ENCODE measurements around the gene LDLRAD4. TPM values are rescaled to one million over a fixed set of nuclear protein-coding genes. Genes with fewer than 3 reads are reported as not detected.

The LDLRAD4 gene
- total RNA-seq, 1 experiment from 2014 or later, result 1.7 TPM

- no peaks in the 10 kb centered on the region for H3K4me1 ChIP-seq (replicated peaks; ENCODE audit: insufficient read depth)
These were observed 324.6 kb downstream of the LDLRAD4 start for GRCh38 chr18:13543144-13543543.

GRCh38 chr18:13543811-13544732 lies 325.5 kb downstream of the LDLRAD4 start:
- no peak overlapping the region for H3K4me3 ChIP-seq
- no peak overlapping the region for H3K4me2 ChIP-seq
- H3K36me3 ChIP-seq (ENCODE audit: low read depth), result no peaks in the 10 kb centered on the region
- 0 out of 2 replicates have a peak, but pooled peaks cover 4% of the 10 kb centered on the region for H3K9me3 ChIP-seq (ENCODE audit: insufficient read depth, low read depth)
- H3F3A ChIP-seq (ENCODE audit: insufficient read depth, low read depth), result no peaks in the 10 kb centered on the region
- H3K79me2 ChIP-seq (ENCODE audit: low read depth), result no peaks in the 10 kb centered on the region
- H3K27ac ChIP-seq, result no peak overlapping the region
- no peak for DNase-seq
- H3K4me1 ChIP-seq (replicated peaks; ENCODE audit: insufficient read depth), result no peaks in the 10 kb centered on the region
- CTCF ChIA-PET, result no interaction called here
- no peak for TF ChIP-seq EZH2 (IDR thresholded peaks at IDR 0.05; ENCODE audit: low read depth)
- no peak for TF ChIP-seq CTCF (conservative IDR thresholded peaks at IDR 0.05)
- H2AFZ ChIP-seq, result no peak overlapping the region
- POLR2A ChIA-PET (ENCODE audit: unreplicated experiment), result no interaction called here
- H4K20me1 ChIP-seq (ENCODE audit: insufficient read depth), result no peaks in the 10 kb centered on the region
- no peaks in the 10 kb centered on the region for H3K9me2 ChIP-seq (ENCODE audit: insufficient read depth)
- peaks cover 99% of the 10 kb centered on the region for H3K27me3 ChIP-seq (ENCODE audit: insufficient read depth, low read depth)
- intact Hi-C loops (cut with micrococcal nuclease; ENCODE audit: unreplicated experiment), result no loop called here
- no TSS peak for BruUV-seq (replicated peaks)

More at GRCh38 chr18:13543144-13543543, 324.6 kb downstream of the LDLRAD4 start:
- H3K79me2 ChIP-seq (ENCODE audit: low read depth), result no peaks in the 10 kb centered on the region
- BruUV-seq (replicated peaks), result no TSS peak
- POLR2A ChIA-PET (ENCODE audit: unreplicated experiment), result interaction anchor here (0.7 kb wide), 1 partner anchor 960 kb away, joined by 3 read pairs; no protein-coding TSS in a partner anchor
- no peaks in the 10 kb centered on the region for H4K20me1 ChIP-seq (ENCODE audit: insufficient read depth)
- H3F3A ChIP-seq (ENCODE audit: insufficient read depth, low read depth), result no peaks in the 10 kb centered on the region
- TF ChIP-seq CTCF (conservative IDR thresholded peaks at IDR 0.05) (no peak), EZH2 (IDR thresholded peaks at IDR 0.05; ENCODE audit: low read depth) (no peak)
- H2AFZ ChIP-seq, result no peak overlapping the region
- H3K9me2 ChIP-seq (ENCODE audit: insufficient read depth), result no peaks in the 10 kb centered on the region
- peaks cover 100% of the 10 kb centered on the region for H3K27me3 ChIP-seq (ENCODE audit: insufficient read depth, low read depth)
- no peak overlapping the region for H3K4me2 ChIP-seq
- 0 out of 2 replicates have a peak, but pooled peaks cover 5% of the 10 kb centered on the region for H3K9me3 ChIP-seq (ENCODE audit: insufficient read depth, low read depth)
- no peak overlapping the region for H3K4me3 ChIP-seq
- CTCF ChIA-PET, result no interaction called here
- no peak for DNase-seq
- intact Hi-C loops (cut with micrococcal nuclease; ENCODE audit: unreplicated experiment), result no loop called here
- no peaks in the 10 kb centered on the region for H3K36me3 ChIP-seq (ENCODE audit: low read depth)
- no peak overlapping the region for H3K27ac ChIP-seq

GRCh38 chr18:13544953-13545352 lies 326.4 kb downstream of the LDLRAD4 start:
- Histone ChIP-seq H3K36me3 (ENCODE audit: low read depth) (no peaks in the 10 kb centered on the region), H3K79me2 (ENCODE audit: low read depth) (no peaks in the 10 kb centered on the region), H3K9me2 (ENCODE audit: insufficient read depth) (no peaks in the 10 kb centered on the region), H2AFZ (no peak overlapping the region), H3K4me1 (replicated peaks; ENCODE audit: insufficient read depth) (no peaks in the 10 kb centered on the region), H3K9me3 (ENCODE audit: insufficient read depth, low read depth) (no peaks in the 10 kb centered on the region), H4K20me1 (ENCODE audit: insufficient read depth) (no peaks in the 10 kb centered on the region), H3K27ac (no peak overlapping the region), H3K4me3 (no peak overlapping the region), H3K27me3 (ENCODE audit: insufficient read depth, low read depth) (peaks cover 99% of the 10 kb centered on the region), H3K4me2 (no peak overlapping the region), H3F3A (ENCODE audit: insufficient read depth, low read depth) (no peaks in the 10 kb centered on the region)
- DNase-seq, result no peak
- no TSS peak for BruUV-seq (replicated peaks)
- intact Hi-C loops (cut with micrococcal nuclease; ENCODE audit: unreplicated experiment), result no loop called here
- no peak for TF ChIP-seq EZH2 (IDR thresholded peaks at IDR 0.05; ENCODE audit: low read depth)
- no peak for TF ChIP-seq CTCF (conservative IDR thresholded peaks at IDR 0.05)
- CTCF ChIA-PET, result no interaction called here
- POLR2A ChIA-PET (ENCODE audit: unreplicated experiment), result no interaction called here

All from PC-9 (cell line).